AG20443 (cell line): ENCODE data around the gene SLC16A5.
A peak's percentile ranks its signal among the peaks of the same experiment; 100 is the strongest.
"Not testable (repeated sequence)": the region's sequence is repeated elsewhere in the genome, so short reads cannot be mapped to it uniquely, and the experiment has no call there.

Experiments used
- DNase-seq: peaks from one replicate; pipeline ENCODE4 v3.0.0; 2012; ENCODE audit warnings: low spot score, mixed read lengths

The SLC16A5 gene

GRCh38 chr17:75111777-75112335 lies 24.1 kb downstream of the SLC16A5 start:
- no peak for DNase-seq

GRCh38 chr17:75113798-75114551 lies 26.2 kb downstream of the SLC16A5 start:
- peak; percentile 88 for DNase-seq

- DNase-seq = no peak
Observed at GRCh38 chr17:75114552-75115314, 27.0 kb downstream of the SLC16A5 start.

DNA sequence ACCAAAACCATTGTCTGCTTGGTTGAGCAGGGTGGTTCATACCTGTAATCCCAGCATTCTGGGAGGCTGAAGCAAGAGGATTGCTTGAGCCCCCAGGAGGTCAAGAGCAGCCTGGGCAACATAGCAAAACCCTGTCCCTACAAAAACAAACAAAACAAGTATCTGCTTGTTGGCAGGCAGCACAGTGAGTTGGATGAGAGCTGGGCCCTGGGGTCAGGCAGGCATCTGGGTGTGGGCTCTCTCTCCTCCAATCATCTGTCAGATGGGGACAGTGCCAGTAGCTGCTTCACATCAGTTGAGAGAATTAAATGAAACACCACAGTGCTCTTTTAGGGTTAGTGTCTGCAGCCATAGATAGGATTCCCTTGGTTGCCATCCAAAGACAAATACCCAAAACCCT lies 27.8 kb downstream of the SLC16A5 start:
- DNase-seq = no peak

DNA sequence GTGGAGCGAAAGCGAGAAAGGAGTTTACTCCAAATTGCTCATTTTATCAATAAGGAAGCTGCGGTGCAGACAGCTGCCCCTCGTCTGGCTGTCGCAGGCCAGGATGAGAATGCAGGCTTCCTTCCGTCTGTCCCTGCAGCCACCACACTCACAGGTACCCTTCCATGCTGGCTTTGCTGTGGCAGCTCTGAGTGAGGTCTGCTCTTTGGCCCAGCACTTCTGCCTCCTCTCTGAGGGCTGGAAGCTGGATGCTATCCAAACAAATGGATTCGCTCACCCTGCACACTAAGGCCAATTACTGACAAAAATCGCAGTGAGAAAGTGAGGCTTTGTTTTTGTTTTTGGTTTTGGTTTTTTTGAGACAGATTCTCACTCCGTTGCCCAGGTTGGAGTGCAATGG lies 29.0 kb downstream of the SLC16A5 start:
- no peak for DNase-seq

DNA sequence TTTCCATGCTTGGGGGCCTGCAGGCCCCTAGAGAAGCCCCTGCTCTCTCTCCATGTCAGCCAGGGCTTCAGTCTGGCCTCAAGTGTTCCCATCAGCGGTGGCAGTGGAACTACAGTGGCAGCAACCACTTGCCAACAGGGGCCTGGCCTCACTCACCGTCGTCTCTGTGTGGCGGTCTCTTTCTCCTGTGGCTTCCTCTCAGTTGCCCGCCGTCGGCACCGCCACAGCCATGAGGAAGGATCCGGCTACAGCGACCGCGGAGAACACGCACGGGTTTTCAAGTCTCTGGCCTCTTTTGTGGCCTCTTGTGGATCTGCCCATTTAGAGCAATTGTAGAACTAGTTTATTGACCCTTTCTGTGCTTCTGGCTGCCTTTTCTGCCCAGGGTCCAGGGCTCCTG lies 30.6 kb downstream of the SLC16A5 start:
- DNase-seq = no peak

DNA sequence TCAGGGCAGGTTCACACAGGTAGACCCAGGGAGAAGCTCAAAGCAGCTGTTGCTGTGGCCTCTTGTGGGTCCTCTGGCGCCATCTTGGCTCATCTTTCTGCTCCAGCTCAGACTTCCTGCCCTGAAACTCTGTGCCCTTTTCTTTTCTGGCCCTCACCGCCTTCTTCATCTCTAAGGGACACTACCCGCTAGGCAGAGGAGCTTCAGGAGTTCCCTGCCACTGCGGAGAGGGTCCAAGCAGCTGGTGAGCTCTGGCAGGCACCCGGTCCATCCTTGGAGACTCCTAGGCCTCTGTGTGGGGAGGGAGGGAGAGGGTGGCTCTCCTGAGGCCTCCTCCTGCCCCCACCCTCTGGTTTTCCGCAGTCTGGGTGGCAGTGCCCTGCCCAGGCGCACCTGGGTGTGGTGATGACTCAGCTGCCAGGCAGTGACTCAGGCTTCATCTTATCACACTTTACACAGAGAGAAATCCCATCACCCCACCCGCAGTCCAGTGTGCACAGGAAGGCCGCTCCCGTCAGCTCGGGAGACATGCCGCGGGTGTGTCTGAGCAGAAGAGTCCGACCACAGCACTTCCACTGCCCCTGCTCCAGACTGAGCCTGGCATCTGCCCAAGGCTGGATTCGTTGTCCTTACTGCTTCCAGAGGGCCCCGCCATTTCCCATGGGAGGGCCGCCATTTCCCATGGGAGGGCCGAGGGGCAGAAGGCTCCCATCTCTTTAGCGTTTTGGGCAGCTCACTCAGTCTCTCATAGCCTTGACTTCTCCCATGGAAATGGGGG lies 36.5 kb downstream of the SLC16A5 start:
- no peak for DNase-seq

GRCh38 chr17:75124819-75125162 lies 37.0 kb downstream of the SLC16A5 start:
- DNase-seq = no peak

GRCh38 chr17:75125984-75126383 lies 38.2 kb downstream of the SLC16A5 start:
- no peak for DNase-seq

DNA sequence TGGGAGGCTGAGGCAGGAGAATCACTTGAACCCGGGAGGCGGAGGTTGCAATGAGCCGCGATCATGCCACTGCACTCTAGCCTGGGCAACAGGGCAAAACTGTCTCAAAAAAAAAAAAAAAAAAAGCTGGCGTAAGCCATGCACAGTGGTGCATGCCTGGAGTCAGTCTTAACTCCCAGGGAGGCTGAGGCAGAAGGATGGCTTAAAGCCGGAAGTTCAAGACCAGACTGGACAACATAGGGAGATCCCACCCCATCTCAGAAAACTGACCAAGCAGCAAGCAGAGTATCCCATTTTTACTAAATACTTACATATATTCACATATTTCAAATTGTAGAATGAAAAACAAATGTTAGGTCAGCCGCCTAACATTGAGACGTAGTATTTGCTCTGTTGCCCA lies 39.2 kb downstream of the SLC16A5 start:
- DNase-seq = no peak

DNA sequence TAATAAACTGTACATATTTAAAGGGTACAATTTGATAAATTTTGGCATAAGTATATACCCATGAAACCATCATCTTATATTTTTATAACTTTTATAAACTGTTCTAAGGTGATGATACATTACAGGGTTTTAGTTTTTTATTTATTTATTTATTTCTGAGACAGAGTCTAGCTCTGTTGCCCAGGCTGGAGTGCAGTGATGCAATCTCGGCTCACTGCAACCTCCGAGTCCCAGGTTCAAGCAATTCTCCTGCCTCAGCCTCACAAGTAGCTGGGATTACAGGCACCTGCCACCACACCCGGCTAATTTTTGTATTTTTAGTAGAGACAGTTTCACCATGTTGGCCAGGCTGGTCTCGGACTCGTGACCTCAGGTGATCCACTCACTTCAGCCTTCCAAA lies 40.2 kb downstream of the SLC16A5 start:
- not testable (repeated sequence) for DNase-seq

DNA sequence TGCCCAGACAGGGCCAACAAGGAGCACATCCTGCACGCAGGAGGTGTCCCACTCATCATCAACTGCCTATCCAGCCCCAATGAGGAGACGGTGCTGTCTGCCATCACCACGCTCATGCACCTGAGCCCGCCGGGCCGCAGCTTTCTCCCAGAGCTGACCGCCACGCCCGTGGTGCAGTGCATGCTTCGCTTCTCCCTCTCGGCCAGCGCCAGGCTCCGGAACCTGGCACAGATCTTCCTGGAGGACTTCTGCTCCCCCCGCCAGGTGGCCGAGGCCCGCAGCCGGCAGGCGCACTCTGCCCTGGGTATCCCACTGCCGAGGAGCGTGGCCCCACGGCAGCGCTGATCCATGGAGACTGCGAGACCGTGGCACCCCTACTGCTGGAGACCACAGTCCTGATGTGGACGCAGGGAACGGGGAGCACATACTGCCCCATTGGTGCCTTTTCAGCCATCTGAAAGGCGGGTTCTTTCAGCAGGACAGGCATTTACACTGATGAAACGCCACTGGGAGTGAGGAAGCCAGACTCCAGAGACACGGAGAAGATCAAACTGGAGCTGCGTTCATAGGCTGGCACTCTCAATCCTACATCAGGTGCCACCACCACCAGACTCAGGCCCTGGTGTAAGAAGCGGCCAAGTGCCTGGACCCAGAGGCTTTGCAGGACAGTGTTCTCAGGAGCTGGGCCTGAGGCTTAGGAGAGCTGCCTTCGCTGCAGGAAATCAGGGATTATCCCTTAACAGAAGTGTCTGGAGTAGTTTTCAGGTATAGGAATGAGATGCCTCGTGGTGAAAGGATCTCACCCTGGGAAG lies 41.1 kb downstream of the SLC16A5 start:
- no peak for DNase-seq

DNA sequence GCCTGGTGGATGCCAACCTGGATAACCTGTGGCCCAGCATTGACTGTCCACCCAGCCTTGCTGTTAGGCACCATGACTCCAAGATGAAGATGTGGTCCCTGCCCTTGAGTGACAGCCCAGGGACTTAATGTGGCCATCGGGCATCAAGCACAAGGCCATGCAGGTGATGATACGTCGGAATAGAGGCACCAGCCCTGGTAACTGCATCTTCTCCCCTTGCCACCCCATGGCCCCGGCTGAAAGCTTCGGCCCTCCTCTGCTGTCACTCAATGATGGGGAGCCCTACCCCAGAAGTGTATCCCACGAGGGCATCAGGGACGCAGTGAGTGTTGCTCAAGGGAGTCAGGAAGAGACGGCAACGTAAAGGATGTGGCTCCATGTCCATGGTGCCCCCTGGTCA lies 41.8 kb downstream of the SLC16A5 start:
- DNase-seq = no peak

GRCh38 chr17:75130059-75130631 lies 42.4 kb downstream of the SLC16A5 start:
- no peak for DNase-seq

DNA sequence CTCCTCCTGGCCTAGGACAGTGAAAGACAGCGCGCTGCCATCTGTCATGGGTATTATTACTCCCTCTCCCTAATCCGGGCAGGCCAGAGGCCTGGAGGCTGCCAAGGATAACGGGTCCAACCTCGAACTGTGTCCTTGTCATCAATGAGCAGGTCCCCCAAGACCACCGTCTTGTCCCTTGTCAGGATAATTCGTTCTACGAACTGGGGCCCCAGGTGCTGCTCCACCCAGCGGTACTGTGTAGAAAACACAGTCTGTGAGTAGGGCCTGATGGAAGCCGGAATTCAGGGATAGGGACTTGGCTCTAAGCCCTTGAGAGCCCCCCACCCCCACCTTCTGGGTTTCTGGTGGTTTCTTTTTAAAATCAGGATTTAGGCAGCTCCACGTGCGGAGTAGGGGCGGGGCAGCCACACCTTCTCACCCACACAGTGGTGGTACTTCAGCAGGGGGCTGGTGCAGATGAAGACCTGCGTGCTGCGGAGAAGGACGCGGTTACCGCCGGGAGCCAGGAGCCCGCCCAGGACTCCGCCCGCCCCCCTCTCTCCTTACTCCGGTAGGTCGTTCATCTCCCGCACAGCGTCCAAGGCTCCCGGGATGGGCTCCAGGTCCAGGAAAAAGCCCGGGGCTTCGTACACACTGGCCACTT lies 43.0 kb downstream of the SLC16A5 start:
- DNase-seq = peak; percentile 51

DNA sequence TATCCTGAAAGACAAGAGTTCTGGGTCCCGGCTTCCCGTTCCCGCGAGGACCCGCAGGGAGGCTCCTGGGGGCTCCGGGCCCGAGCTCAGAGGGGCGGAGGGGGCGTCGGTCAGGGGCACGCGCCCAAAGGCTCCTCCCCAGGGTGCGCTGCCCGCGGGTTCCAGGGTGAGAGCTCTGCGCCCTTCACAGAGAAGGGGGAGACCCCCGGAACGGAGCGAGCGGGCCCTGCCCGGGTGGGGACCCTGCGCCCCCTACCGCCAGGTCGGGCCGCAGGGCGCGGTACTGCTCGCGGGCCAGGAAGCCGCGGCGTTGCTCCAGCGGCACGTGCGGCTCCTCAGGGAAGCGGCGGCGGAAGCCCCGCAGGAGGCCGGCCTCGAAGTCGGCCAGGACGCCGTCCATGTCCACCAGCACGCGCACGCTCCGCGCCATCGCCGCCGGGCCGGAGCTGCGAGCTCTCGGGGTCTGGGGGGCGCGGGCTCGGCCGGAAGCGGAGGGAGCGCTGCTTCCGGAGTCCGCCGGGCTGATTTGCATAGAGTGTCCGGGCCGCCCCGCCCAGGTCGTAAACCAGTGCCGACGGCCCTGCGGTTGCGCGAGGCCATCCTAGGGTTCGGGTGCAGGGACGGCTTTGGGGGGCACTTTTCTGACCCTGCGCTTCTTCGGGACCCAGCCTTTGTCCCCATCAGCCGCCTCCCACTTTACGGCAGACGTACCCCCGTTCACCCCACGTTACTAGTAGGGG lies 43.7 kb downstream of the SLC16A5 start, which contains the start of gene NT5C:
TSS of gene NT5C (minus strand) at position 465 of the 740 bp plus-strand sequence. CDS start at position 430, 35 bp downstream.
- peak; percentile 95 for DNase-seq

- DNase-seq = not testable (repeated sequence)
Observed at GRCh38 chr17:75132018-75133000, 44.6 kb downstream of the SLC16A5 start.

DNA sequence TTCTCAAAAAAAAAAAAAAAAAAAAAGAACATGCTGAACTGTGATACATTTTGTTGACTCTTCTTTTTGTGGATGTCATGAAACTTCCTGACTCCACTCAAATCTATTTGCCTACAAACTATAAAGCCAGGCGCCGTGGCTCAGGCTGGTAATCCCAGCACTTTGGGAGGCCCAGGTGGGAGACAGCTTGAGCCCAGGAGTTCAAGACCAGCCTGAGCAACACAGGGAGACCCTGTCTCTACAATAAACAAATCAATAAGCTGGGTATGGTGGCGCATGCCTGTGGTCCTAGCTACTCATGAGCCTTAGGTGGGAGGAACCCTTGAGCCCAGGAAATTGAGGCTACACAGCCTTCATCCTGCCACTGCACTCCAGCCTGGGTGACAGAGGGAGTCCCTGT lies 45.2 kb downstream of the SLC16A5 start:
- no peak for DNase-seq
